Cardiac septum (tissue), 1 donor: ENCODE data around the gene ZNF598. TPM values are rescaled to one million over a fixed set of nuclear protein-coding genes. Genes with fewer than 3 reads are reported as not detected.
A peak's percentile ranks its signal among the peaks of the same experiment; 100 is the strongest.
"Not testable (repeated sequence)": the region's sequence is repeated elsewhere in the genome, so short reads cannot be mapped to it uniquely, and the experiment has no call there.

Experiments used
- DNase-seq: peaks from one replicate; pipeline ENCODE4 v3.0.0-alpha.2; 2020; ENCODE audit warnings: low spot score
- intact Hi-C: fragments of 100-400 bp; cut with DNase I; formaldehyde crosslinking; loops from one replicate; pipeline ENCODE4 v1.14.0; 2022
- total RNA-seq: library from RNA; stranded (reverse); fragmentation: NEBNext Ultra II Directional; extraction: Animal tissue kit (Norgen Biotek cat#: 25700); gene quantifications from one replicate; pipeline ENCODE4 v1.2.1, GENCODE V29; 2021
- donor health status: DM: no; HTN: no; CAD: no.

Gene ZNF598
- total RNA-seq, 1 donor from 2014 or later = 21.9 TPM

GRCh38 chr16:1968146-1968953, 41.3 kb downstream of the ZNF598 start:
- no peak for DNase-seq
- intact Hi-C loops = no loop called here

DNA sequence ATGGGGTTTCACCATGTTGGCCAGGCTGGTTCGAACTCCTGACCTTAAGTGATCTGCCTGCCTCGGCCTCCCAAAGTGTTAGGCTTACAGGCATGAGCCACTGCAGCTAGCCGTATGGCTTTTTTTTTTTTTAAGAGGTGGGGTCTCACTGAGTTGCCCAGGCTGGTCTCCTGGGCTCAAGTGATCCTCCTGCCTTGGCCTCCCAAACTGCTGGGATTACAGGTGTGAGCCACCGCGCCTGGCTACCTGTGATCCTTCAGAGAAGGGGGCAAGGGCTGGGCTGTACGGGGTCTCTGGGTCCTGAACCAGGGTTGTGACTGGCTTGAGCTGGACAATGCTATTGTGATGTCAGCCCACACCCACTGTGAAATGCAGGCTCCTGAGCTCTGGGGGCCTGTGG, 43.2 kb downstream of the ZNF598 start, which contains the start of gene RNF151:
Gene RNF151, plus strand, starts transcription at position 397 of the 400 bp plus-strand sequence. CDS start 26 bp downstream, outside the sequence.
- intact Hi-C loops = no loop called here
- no peak for DNase-seq

- DNase-seq = peak; percentile 71
- intact Hi-C loops = no loop called here
Measured at GRCh38 chr16:1965396-1966001, 44.1 kb downstream of the ZNF598 start.

DNA sequence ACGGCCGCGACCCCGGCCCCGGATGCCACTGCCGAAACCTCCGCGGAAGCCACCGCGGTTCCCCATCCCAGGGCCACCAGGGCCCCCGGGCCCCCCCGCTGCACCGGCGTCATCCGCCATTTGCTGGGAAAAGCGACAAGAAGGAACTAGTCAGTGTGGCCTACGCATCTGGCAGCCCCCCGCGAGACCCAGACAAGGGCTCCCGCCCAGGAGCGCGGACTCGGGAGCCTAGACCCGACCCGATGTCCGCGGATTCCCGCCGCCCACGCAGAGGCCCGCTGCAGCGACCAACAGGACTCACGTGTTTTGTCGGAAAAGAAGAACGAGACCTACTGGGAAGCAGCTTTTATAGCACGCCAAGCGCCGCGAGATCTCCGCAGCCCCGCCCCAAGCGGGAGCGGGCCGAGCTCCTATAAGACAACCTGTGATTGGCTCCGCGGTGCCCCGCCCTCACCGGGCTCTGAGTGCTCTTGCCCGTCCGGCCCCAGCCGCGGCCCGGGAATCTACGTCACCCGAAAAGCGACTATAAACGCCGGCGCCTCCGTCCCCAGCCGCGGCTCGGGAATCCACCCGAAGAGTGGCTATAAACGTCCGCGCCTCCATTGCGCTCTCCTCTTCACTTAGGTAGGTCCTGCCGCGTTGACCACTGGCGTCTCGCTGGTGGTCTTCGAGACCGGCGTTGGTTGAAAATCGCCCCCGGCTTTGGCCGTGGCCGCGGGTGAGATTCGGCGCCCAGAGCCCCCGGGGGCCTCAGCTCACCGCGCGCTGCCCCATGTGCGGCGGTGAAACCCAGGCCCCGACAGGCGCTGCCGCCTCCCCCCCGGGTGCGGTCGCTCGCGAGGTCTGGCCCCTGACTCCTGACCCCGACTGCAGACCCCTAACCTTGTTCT, 44.9 kb downstream of the ZNF598 start, which contains the start of gene RPS2:
Gene RPS2, minus strand, starts transcription at position 321 of the 890 bp plus-strand sequence. Its CDS starts 201 bp downstream, at position 120.
- peak; percentile 100 for DNase-seq
- intact Hi-C loops = no loop called here

- intact Hi-C loops = no loop called here
- DNase-seq = no peak
Measured at GRCh38 chr16:1963806-1964505, 45.7 kb downstream of the ZNF598 start.

DNA sequence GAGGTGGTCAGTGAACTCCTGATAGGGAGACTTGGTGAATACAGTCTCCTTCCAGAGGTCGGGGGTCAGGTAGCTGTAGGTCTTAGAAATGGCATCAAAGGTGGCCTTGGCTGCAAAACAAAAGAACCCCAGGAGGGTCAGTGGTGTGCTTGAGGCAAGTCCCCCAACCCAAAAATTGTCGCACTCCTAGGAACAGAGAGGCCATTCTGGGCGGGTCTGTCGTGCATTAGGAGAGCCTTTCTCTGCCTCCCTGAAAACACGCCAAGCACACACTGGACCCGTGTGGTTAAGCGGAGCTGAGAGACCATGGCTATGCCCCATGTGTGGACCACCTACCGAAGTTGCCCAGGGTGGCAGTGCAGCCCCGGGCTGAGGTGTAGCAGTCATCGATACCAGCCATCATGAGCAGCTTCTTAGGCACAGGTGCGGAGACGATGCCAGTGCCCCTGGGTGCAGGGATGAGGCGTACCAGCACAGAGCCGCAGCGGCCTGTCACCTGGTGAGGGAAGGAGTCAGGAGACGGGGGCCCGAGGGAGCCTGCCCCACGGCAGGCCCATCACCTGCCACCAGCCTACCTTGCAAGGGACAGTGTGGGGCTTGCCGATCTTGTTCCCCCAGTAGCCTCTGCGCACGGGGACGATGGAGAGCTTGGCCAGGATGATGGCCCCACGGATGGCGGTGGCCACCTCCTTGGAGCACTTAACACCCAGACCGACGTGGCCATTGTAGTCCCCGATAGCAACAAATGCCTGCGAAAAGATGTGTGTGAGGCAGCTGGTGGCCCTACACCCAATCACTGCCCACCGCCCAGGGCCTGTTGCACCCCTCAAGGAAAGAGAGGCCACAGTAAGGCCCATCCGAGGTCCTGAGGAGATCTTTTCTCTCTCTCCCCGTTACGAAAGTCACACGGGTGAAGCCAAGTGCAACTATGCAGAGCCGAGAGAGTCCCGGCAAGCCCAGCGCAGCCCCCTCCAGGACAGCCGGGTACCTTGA, 47.2 kb downstream of the ZNF598 start:
- intact Hi-C loops = not testable (repeated sequence)

DNA sequence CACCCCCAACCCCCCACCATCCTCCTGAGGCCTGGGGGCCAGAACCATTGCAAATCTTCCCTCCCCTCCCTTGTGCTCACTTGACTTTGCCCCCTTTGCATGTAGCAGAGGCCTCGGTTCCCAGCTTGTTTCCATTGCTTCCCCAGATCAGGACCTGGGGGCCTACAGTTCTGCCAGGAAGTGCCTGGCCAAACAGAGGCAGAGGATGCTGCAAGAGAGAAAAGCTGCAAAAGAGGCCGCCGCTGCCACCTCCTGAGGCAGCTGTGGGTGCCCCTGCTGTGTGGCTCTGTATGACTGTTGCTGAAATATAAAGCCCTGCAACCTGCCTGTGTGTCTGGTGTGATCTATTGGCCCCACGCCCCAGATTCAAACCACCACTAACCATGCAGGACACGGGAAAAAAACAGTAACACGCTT, 48.0 kb downstream of the ZNF598 start:
- intact Hi-C loops = no loop called here
- no peak for DNase-seq

More for the DNA sequence above, 47.2 kb downstream of the ZNF598 start:
- DNase-seq = not testable (repeated sequence)

DNA sequence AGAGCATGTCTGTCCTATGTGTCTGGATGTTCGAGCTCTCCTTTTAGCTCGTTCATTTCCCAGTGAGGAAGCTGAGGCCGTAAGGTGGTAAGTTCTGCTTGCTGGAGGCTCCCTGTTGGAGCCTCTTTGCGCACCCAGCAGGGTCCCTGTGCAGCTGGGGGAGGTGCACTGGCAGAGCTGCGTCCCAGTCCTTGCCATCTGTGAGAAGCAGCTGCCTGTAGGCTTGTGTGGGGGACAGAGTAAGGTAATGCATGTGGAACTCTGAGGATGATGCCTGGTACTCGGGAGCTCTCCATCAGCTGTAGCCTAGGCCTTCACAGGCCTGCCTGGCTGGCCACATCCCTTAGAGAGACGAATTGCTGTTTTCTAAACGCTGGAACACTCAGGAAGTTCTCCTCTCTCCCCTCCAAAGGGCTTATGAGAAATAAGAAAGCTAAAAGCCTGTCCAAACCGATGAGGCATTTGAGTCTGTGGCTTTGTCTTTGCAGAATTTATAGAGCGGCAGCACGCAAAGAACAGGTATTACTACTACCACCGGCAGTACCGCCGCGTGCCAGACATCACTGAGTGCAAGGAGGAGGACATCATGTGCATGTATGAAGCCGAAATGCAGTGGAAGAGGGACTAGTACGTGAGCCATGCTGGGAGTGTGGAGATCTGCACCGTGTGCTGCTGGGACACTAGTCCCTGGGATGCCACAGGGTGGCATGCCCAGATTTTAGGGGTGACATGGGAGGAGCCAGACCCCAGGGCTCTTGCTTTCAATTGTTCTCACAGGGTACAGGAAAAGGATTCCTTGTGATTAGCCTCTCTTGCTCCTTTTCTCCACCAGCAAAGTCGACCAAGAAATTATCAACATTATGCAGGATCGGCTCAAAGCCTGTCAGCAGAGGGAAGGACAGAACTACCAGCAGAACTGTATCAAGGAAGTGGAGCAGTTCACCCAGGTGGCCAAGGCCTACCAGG, 48.7 kb downstream of the ZNF598 start:
- DNase-seq = no peak
- intact Hi-C loops = no loop called here

DNA sequence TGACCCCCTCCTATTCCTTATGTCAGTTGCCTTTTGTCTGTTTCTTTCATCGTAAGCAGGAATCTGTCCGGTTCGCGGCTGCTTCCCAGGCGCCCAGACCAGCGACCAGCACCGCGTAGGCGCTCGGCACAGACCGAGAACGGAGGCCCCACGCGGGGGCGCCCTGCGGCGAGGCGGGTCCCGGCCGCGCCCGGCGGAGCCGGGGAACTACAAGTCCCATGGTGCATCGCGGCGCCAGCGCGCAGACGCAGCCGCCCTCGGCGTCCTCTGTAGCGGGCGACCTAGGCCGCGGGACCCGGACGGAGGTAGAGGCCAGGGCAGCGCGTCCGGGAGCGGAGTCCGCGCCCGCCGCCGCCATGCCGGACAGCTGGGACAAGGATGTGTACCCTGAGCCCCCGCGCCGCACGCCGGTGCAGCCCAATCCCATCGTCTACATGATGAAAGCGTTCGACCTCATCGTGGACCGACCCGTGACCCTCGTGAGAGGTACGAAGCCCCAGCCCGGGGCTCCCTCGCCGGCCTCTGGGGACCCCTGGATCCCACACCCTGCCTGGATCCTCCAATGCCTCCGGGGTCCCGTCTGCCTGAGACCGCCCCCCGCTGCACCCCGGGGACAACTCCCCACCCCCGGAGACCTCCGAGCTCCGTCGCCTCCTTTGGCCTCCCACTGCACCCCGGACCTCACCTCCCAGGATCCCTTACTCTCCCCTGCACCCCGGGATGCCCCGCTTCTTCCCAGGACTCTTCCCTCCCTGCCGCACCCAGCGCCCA, 50.2 kb downstream of the ZNF598 start, which contains the start of gene NDUFB10:
Gene NDUFB10, plus strand, starts transcription at position 270 of the 771 bp plus-strand sequence. Its CDS starts 87 bp downstream, at position 357.
- DNase-seq = peak; percentile 97
- intact Hi-C loops = no loop called here

GRCh38 chr16:1958715-1959268, 50.8 kb downstream of the ZNF598 start:
- no peak for DNase-seq
- intact Hi-C loops = no loop called here

GRCh38 chr16:1958143-1958491, 51.5 kb downstream of the ZNF598 start:
- DNase-seq, intact Hi-C loops: not testable (repeated sequence)

DNA sequence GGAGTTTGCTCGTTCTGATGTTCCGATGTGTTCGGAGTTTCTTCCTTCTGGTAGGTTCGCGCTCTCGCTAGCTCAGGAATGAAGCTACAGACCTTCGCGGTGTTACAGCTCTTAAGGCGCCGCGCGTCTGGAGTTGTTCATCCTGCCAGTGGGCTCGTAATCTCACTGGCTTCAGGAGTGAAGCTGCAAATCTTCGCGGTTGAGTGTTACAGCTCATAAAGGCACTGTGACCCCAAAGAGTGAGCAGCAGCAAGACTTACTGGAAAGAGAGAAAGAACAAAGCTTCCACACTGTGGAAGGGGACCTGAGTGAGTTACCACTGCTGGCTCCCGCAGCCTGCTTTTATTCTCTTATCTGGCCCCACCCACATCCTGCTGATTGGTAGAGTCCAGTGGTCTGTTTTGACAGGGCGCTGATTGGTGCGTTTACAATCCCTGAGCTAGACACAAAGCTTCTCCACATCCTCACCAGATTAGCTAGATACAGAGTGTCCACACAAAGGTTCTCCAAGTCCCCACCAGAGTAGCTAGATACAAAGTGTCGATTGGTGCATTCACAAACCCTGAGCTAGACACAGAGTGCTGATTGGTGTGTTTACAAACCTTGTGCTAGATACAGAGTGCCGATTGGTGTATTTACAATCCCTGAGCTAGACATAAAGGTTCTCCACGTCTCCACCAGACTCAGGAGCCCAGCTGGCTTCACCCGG, 52.0 kb downstream of the ZNF598 start:
- intact Hi-C loops = not testable (repeated sequence)

DNA sequence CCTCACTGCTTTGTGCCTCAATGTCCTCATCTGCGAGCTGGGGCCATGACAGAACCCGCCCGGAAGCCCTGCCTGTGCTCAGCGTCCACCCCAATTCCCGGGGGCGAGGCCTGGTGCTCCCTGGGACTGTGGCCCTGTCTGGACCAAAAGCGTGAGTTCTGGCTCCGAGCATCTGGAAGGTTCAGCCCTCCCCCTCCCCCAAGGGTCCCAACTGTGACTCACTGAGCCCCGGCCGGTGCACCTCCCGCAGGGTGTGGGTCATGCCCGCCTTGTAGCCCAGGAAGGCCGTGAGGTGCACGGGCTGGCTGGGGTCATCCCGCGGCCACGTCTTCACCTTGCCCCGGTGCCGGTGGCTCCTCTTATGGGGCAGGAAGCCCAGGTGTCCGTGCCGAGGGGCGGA, 55.9 kb downstream of the ZNF598 start:
- intact Hi-C loops = no loop called here

More for the DNA sequence above, 52.0 kb downstream of the ZNF598 start:
- not testable (repeated sequence) for DNase-seq

DNA sequence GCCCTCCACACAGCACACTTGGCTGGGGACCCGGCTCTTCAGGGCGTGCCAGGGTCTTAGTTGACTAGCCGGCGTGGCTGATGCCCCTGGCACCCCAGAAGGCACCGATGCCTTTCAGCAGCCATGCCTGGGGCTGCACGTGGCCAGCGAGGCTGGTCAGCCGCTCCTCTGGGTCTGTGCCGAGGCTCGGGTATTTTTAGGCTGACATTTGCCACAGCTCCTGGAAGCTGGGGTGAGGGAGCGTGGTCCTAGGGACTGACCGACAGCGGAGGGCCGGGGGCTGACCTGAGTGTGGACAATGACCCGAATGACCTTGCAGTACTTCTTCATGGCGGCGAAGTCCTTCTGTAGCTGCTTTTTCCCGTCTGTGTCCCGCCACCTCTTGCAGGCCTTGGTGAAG, 59.1 kb downstream of the ZNF598 start:
- peak; percentile 84 for DNase-seq
- intact Hi-C loops = no loop called here

More for the DNA sequence above, 55.9 kb downstream of the ZNF598 start:
- peak; percentile 74 for DNase-seq

DNA sequence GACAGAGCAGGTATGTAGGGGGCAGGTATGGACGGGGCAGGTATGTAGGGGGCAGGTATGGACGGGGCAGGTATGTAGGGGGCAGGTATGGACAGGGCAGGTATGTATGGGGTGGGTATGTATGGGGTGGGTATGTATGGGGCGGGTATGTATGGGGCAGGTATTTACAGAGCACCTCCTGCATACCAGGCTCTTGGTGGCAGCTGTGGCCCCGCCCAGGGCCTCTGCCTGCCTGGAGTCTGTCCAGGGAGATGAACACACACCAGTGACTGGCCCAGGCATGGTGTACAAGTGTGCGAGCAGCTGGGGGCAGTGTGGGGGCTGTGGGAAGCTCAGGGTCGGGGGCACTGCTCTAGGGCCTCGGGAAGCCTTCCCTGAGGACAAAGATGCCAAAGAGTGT, 59.6 kb downstream of the ZNF598 start:
- intact Hi-C loops = no loop called here
- peak; percentile 75 for DNase-seq
